GM12878 (cell line): Measurements from ENCODE around the gene LMF1. TPM values are rescaled to one million over a fixed set of nuclear protein-coding genes. Genes with fewer than 3 reads are reported as not detected.

Source experiments
- ATAC-seq: fragments of 200-7000 bp; cut with Tn5 transposase; 3 replicates; pipeline ENCODE4 v1.9.1; 2020; ENCODE audit warnings: mild to moderate bottlenecking, moderate library complexity
- BruUV-seq: library from RNA; stranded (reverse); fragments of 400-500 nt; replicated peaks from 2 replicates; lab custom pipeline; 2021; lab: Mats Ljungman, UMichigan
- CTCF ChIA-PET: fragments of 300-600 bp; sonication (Branson Sonifier 250); formaldehyde crosslinking; extraction: SDS; loops from one replicate; lab custom pipeline; 2021; ENCODE audit warnings: inconsistent platforms; lab: Yijun Ruan, JAX
- POLR2A ChIA-PET: fragments of 350-600 bp; formaldehyde crosslinking; extraction: SDS; loops from one replicate; lab custom pipeline; 2021; ENCODE audit warnings: inconsistent platforms; lab: Charles Lee
- RAD21 ChIA-PET: fragments of 300-600 bp; sonication (Branson Sonifier 250); formaldehyde crosslinking; loops from one replicate; lab custom pipeline; 2023; ENCODE audit warnings: antibody characterized with exemption; ENCODE audit not compliant: unreplicated experiment; lab: Charles Lee
- SMC1A ChIA-PET: fragments of 300-600 bp; sonication (Branson Sonifier 250); formaldehyde crosslinking; loops from one replicate; lab custom pipeline; 2023; ENCODE audit not compliant: unreplicated experiment, uncharacterized antibody; lab: Charles Lee
- DNase-seq: peaks from one replicate; pipeline ENCODE4 v3.0.0-alpha.2; 2011; ENCODE audit warnings: low read depth, low spot score
- FAIRE-seq: peaks from 3 replicates; lab custom pipeline; 2011; peaks lifted over from hg19 to GRCh38; lab: Jason Lieb, UNC
- H2AFZ ChIP-seq: 2 replicates; pipeline ENCODE4 v1.6.0; 2011; ENCODE audit warnings: low read depth, low read length, control low read depth; ENCODE audit not compliant: control insufficient read depth
- H3K27ac ChIP-seq: 2 replicates; pipeline ENCODE4 v1.5.1; 2011; ENCODE audit warnings: control low read depth; ENCODE audit not compliant: control insufficient read depth, insufficient read depth
- H3K27me3 ChIP-seq, 2 experiments: replicated peaks in 1 of 2; 2 replicates each; pipeline versions ENCODE4 v1.6.0 to v1.6.1; 2011; ENCODE audit warnings: low read length in 1 of 2; ENCODE audit not compliant: control insufficient read depth in 2 of 2, insufficient read depth in 2 of 2
- H3K36me3 ChIP-seq, 2 experiments: 2 replicates each; pipeline ENCODE4 v1.5.1; 2011; ENCODE audit warnings: low read length in 1 of 2; ENCODE audit not compliant: control insufficient read depth in 2 of 2, insufficient read depth in 2 of 2
- H3K4me1 ChIP-seq: 2 replicates; pipeline ENCODE4 v1.6.1; 2011; ENCODE audit warnings: mild to moderate bottlenecking, low read length, moderate library complexity, mixed read lengths; ENCODE audit not compliant: control insufficient read depth, insufficient read depth
- H3K4me2 ChIP-seq: 2 replicates; pipeline ENCODE4 v1.6.0; 2011; ENCODE audit warnings: control low read depth; ENCODE audit not compliant: control insufficient read depth, insufficient read depth
- H3K4me3 ChIP-seq: fragments of 200-600 bp; sonication (generic); 2 replicates; pipeline ENCODE4 v1.5.1; 2016
- H3K79me2 ChIP-seq: 2 replicates; pipeline ENCODE4 v1.6.0; 2011; ENCODE audit warnings: low read length; ENCODE audit not compliant: control insufficient read depth, insufficient read depth
- H3K9ac ChIP-seq: 2 replicates; pipeline ENCODE4 v1.8.0; 2011; ENCODE audit warnings: low read length, control low read depth, mixed read lengths; ENCODE audit not compliant: control insufficient read depth, insufficient read depth
- H3K9me3 ChIP-seq: replicated peaks from 3 replicates; pipeline ENCODE4 v1.5.1; 2011; ENCODE audit warnings: mild to moderate bottlenecking, low read length; ENCODE audit not compliant: control insufficient read depth, insufficient read depth
- H4K20me1 ChIP-seq: 2 replicates; pipeline ENCODE4 v1.6.0; 2011; ENCODE audit not compliant: control insufficient read depth, insufficient read depth
- ASH2L ChIP-seq: fragments of 300-600, 200-600 bp; sonication (generic); IDR thresholded peaks from 2 replicates; pipeline ENCODE4 v1.6.1; 2017; ENCODE audit warnings: low read depth, mild to moderate bottlenecking, borderline replicate concordance
- ATF7 ChIP-seq: fragments of 450-650 bp; IDR thresholded peaks from 2 replicates; pipeline ENCODE4 v1.6.1; 2016; ENCODE audit warnings: low read depth, mild to moderate bottlenecking
- E2F4 ChIP-seq: IDR thresholded peaks from 2 replicates; pipeline ENCODE4 v1.6.1; 2012; ENCODE audit warnings: low read depth, low read length, improper control_type of control experiment
- HSF1 ChIP-seq: fragments of 150-350 bp; IDR thresholded peaks from 2 replicates; pipeline ENCODE4 v1.6.1; 2014; ENCODE audit warnings: mild to moderate bottlenecking, low read depth, low read length
- JUND ChIP-seq: IDR thresholded peaks from 2 replicates; pipeline ENCODE4 v1.6.1; 2012; ENCODE audit warnings: low read depth, mild to moderate bottlenecking, low read length, improper control_type of control experiment, moderate library complexity
- NR2C2 ChIP-seq: IDR thresholded peaks from 2 replicates; pipeline ENCODE4 v1.6.1; 2011; ENCODE audit warnings: borderline replicate concordance, low read depth; ENCODE audit not compliant: control insufficient read depth, insufficient read length
- SPI1 ChIP-seq: IDR thresholded peaks from 2 replicates; pipeline ENCODE4 v1.6.1; 2011; ENCODE audit warnings: low read depth, mild to moderate bottlenecking, low read length, moderate library complexity, borderline replicate concordance; ENCODE audit not compliant: insufficient read depth
- SREBF1 ChIP-seq: IDR thresholded peaks from 2 replicates; pipeline ENCODE4 v1.6.1; 2012; ENCODE audit warnings: mild to moderate bottlenecking, low read length
- TARDBP ChIP-seq: IDR thresholded peaks from 2 replicates; pipeline ENCODE4 v1.6.1; 2016; ENCODE audit warnings: borderline replicate concordance
- TBL1XR1 ChIP-seq: IDR thresholded peaks from 2 replicates; pipeline ENCODE4 v1.6.1; 2012; ENCODE audit warnings: low read depth, low read length, improper control_type of control experiment
- ZBTB33 ChIP-seq: fragments of 450-650 bp; IDR thresholded peaks from 2 replicates; pipeline ENCODE4 v1.6.1; 2017; ENCODE audit warnings: mild to moderate bottlenecking
- WGBS: methylation state at CpG from one replicate; pipeline ENCODE4 v1.1.6; 2016; ENCODE audit warnings: low lambda C conversion rate; ENCODE audit not compliant: insufficient replicate concordance, insufficient coverage; ENCODE audit errors: missing lambda C conversion rate; 5-methylcytosine and 5-hydroxymethylcytosine counted together
- in situ Hi-C: fragments of 300-500 bp; cut with MboI; formaldehyde crosslinking; loops from 9 replicates; pipeline ENCODE4 v1.14.3; 2018; ENCODE audit warnings: mixed read lengths
- intact Hi-C: fragments of 100-400 bp; cut with micrococcal nuclease; formaldehyde crosslinking; loops from one replicate; pipeline ENCODE4 v1.14.2; 2022; ENCODE audit not compliant: unreplicated experiment
- polyA plus RNA-seq, 11 experiments: library from polyadenylated mRNA; depleted of rRNA in 4 of 11; unstranded in 6 of 11; stranded (reverse) in 5 of 11; fragments of >200 nt; fragmentation: Nextera tagmentation in 4 of 11; fragmentation: Illumina TruSeq in 1 of 11; extraction: Ambion mirVana in 4 of 11; extraction: Trizol in 1 of 11; gene quantifications; 1 replicate in 1 of 11; 2 replicates in 10 of 11; pipeline versions ENCODE4 v1.2.1 to v1.2.3, GENCODE V29; 2011 to 2016; ENCODE audit warnings: inconsistent platforms in 2 of 11, missing spikeins in 2 of 11, low read depth in 1 of 11
- total RNA-seq, 4 experiments: library from RNA; depleted of rRNA in 3 of 4; stranded (reverse); fragments of >200 nt in 3 of 4; fragmentation: Illumina TruSeq in 1 of 4; extraction: Trizol in 1 of 4; gene quantifications; 2 replicates each; pipeline versions ENCODE4 v1.2.1 to v1.2.3, GENCODE V29; 2013 to 2021
- TF ChIP-seq, protein P1 (sequence below): IDR thresholded peaks from 2 replicates; pipeline ENCODE4 v1.6.1; 2011; ENCODE audit warnings: low read depth, mild to moderate bottlenecking, low read length, moderate library complexity, borderline replicate concordance; ENCODE audit errors: extremely low read depth

The LMF1 gene
- total and polyA plus RNA-seq, 10 of the 15 experiments (the other 5 are each of a cell fraction or from before 2014, with no cell fraction given) = 0.18 to 3.2 (median 1.4) TPM; not detected in 1

DNA sequence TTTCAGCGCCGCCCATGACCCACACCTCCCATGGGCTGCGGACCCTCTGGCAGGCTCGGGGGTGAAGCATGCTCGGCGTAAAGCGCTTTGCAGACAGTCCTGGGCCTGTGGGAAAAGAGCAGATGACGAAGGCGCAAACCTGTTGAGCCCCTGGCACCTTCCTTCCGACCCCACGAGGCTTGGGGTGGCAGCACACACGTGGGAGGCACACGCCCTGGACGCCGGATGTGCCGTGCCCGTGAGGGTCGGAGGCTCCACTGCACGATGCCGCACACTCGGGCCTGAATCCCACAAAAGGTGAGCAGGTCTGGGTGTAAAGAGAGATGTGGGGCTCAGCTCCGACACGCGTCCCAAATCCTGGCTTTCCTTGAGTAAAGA lies 71.1 kb downstream of the LMF1 start (continued):
- TF ChIP-seq, protein P1, sequence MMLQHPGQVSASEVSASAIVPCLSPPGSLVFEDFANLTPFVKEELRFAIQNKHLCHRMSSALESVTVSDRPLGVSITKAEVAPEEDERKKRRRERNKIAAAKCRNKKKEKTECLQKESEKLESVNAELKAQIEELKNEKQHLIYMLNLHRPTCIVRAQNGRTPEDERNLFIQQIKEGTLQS = no peak

- Histone ChIP-seq H4K20me1 (no peaks in the 10 kb centered on the region), H3K36me3 (no peaks in the 10 kb centered on the region), H3K9ac (no peak overlapping the region), H3K4me1 (no peaks in the 10 kb centered on the region), H3K27ac (no peak overlapping the region), H3K27me3 (no peaks in the 10 kb centered on the region), H2AFZ (no peak overlapping the region), H3K4me3 (no peak overlapping the region), H3K4me2 (no peak overlapping the region), H3K79me2 (no peaks in the 10 kb centered on the region), H3K9me3 (no peaks in the 10 kb centered on the region)
- no peak for DNase-seq
- ChIA-PET SMC1A (no interaction called here), CTCF (no interaction called here), POLR2A (no interaction called here), RAD21 (no interaction called here)
- intact Hi-C loops = no loop called here
- no TSS peak for BruUV-seq
- no peak for FAIRE-seq
- WGBS = 62% methylated on average over 33 of the region's 39 CpGs
- no peak for TF ChIP-seq HSF1
- TF ChIP-seq ZBTB33 = no peak
- no peak for TF ChIP-seq ATF7
- no peak for TF ChIP-seq TBL1XR1
- TF ChIP-seq NR2C2 = no peak
- no peak for TF ChIP-seq TARDBP
- TF ChIP-seq SREBF1 = no peak
- TF ChIP-seq ASH2L = no peak
- TF ChIP-seq E2F4 = no peak
- no peak for TF ChIP-seq JUND
- no peak for TF ChIP-seq SPI1
- no peak for ATAC-seq
- in situ Hi-C loops = no loop called here
Observed at GRCh38 chr16:898761-899682, 71.8 kb downstream of the LMF1 start.
